WERI-Rb-1 (cell line): ENCODE measurements around the gene PIEZO2.

Experiments used
- DNase-seq: peaks from one replicate; pipeline ENCODE4 v3.0.0-alpha.2; 2020
- H3K27ac ChIP-seq: fragments of 250-450 bp; sonication (Bioruptor Pico); 2 replicates; pipeline ENCODE4 v1.5.1; 2020; ENCODE audit warnings: mild to moderate bottlenecking, moderate library complexity
- H3K27me3 ChIP-seq: fragments of 250-450 bp; sonication (Bioruptor Pico); 2 replicates; pipeline ENCODE4 v1.5.1; 2021; ENCODE audit warnings: mild to moderate bottlenecking, low read depth, moderate library complexity; ENCODE audit not compliant: insufficient read depth, severe bottlenecking
- H3K36me3 ChIP-seq: fragments of 250-450 bp; sonication (Bioruptor Pico); 2 replicates; pipeline ENCODE4 v1.5.1; 2020; ENCODE audit warnings: mild to moderate bottlenecking, moderate library complexity
- H3K4me3 ChIP-seq: 2 replicates; pipeline ENCODE4 v1.5.1; 2011; ENCODE audit warnings: low read depth, mild to moderate bottlenecking, control low read depth, low read length
- H3K9me3 ChIP-seq: fragments of 250-450 bp; sonication (Bioruptor Pico); 2 replicates; pipeline ENCODE4 v1.5.1; 2021; ENCODE audit warnings: mild to moderate bottlenecking, moderate library complexity; ENCODE audit not compliant: severe bottlenecking
- TF ChIP-seq, protein P1 (sequence below): IDR thresholded peaks from 2 replicates; pipeline ENCODE4 v1.5.1; 2011; ENCODE audit warnings: low read depth, mild to moderate bottlenecking, control low read depth, inconsistent platforms, low read length

PIEZO2 gene

DNA sequence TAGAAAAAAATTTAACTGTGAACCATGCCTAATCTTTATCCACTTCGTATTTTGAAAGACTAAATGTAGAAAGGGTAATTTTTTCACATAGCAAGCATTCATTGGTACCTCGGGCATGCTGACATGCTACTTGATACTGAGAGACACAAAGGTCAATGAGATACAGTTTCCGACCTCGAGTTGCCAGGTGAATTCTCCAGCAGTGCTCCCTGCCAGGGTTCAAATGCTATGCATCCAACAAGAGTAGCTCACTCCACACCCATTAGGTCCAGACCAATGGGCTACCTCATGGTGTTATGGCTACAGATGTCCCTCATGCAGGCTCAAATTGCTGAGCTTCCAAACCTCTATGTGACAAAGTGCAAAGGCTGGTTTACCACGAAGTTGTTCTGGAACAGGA, 305.8 kb downstream of the PIEZO2 start:
- H3K9me3 ChIP-seq, result no peaks in the 10 kb centered on the region
- no peaks in the 10 kb centered on the region for H3K36me3 ChIP-seq
- no peak overlapping the region for H3K4me3 ChIP-seq
- DNase-seq, result no peak
- no peak overlapping the region for H3K27ac ChIP-seq
- TF ChIP-seq, protein P1, sequence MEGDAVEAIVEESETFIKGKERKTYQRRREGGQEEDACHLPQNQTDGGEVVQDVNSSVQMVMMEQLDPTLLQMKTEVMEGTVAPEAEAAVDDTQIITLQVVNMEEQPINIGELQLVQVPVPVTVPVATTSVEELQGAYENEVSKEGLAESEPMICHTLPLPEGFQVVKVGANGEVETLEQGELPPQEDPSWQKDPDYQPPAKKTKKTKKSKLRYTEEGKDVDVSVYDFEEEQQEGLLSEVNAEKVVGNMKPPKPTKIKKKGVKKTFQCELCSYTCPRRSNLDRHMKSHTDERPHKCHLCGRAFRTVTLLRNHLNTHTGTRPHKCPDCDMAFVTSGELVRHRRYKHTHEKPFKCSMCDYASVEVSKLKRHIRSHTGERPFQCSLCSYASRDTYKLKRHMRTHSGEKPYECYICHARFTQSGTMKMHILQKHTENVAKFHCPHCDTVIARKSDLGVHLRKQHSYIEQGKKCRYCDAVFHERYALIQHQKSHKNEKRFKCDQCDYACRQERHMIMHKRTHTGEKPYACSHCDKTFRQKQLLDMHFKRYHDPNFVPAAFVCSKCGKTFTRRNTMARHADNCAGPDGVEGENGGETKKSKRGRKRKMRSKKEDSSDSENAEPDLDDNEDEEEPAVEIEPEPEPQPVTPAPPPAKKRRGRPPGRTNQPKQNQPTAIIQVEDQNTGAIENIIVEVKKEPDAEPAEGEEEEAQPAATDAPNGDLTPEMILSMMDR, result no peak
- peaks cover 5% of the 10 kb centered on the region for H3K27me3 ChIP-seq

DNA sequence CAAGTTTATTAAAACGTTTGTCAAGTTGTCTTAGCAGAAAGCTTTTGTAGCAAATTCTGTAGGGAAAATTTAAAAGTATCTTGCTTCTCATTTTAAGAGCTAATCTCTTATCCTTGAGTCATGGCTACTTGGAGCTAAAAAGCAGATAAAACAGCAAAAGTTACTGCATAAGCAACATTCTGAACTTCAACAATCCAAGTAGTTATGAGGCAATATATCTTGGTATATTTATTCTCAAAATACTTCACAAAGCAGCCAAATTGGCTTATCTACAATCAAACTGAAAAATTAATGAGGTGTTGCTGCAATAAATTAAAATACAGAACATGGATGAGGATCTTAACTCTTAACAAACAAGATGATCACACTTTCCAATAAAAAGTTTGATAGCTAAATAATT, 306.5 kb downstream of the PIEZO2 start:
- Histone ChIP-seq H3K9me3 (no peaks in the 10 kb centered on the region), H3K27ac (no peak overlapping the region), H3K4me3 (no peak overlapping the region), H3K36me3 (no peaks in the 10 kb centered on the region), H3K27me3 (peaks cover 5% of the 10 kb centered on the region)
- no peak for DNase-seq
- TF ChIP-seq, protein P1, result no peak

DNA sequence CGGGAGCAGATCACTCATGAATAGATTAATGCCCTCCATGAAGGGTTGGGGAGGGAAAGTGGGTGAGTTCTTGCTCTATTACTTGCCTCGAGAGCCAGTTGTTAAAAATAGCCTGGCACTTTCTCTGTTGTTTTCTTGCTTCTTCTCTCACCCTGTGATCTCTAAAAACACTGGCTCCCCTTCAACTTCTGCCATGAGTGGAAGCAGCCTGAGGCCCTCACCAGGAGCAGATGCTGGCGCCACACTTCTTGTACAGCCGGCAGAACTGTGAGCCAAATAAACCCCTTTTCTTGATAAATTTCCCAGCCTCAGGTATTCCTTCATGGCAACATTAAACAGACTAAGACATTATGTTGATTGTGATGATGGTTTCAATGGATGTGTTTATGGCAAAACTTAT, 307.0 kb downstream of the PIEZO2 start:
- TF ChIP-seq, protein P1, result no peak
- Histone ChIP-seq H3K9me3 (no peaks in the 10 kb centered on the region), H3K36me3 (no peaks in the 10 kb centered on the region), H3K4me3 (no peak overlapping the region), H3K27me3 (peaks cover 3% of the 10 kb centered on the region), H3K27ac (no peak overlapping the region)
- DNase-seq, result no peak

DNA sequence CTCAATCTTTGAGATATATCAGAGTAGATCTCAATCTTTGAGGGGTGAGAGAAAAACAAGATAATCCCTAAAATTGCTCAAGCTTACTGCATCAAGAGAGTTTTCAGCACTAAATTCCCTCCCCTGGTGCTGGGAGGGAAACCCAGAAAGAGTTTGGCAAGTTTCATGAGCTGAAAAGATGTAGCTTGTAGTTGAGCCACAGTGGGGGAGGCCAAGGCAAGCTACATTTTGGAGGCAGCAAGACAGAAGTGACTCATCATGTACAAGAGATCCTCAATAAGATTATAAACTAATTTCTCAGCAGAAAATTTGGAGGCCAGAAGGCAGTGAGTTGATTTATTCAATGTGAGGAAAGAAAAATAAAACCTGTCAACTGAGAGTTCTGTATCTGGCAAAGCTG, 308.2 kb downstream of the PIEZO2 start:
- no peak overlapping the region for H3K4me3 ChIP-seq
- DNase-seq, result no peak
- no peaks in the 10 kb centered on the region for H3K36me3 ChIP-seq

DNA sequence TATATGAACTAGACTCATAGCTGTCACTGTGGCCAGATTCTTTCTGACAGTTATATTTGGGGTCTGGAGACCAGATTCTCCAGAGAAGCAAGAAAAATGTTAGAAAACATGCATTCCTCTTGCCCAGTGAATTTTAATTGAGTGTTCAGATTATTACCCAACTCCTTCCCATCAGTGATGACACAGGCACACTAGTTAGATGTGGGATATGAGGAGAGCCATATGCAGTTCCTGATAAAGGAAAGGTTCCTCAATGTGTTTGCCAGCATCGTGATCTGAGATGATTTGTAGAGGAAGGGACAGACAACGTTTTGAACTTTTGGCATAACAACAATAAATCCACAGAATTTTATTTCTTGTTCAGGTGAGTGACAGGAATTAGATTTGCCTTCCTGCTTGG, 308.6 kb downstream of the PIEZO2 start:
- Histone ChIP-seq H3K36me3 (no peaks in the 10 kb centered on the region), H3K9me3 (no peaks in the 10 kb centered on the region), H3K27ac (no peak overlapping the region), H3K27me3 (no peaks in the 10 kb centered on the region), H3K4me3 (no peak overlapping the region)
- DNase-seq, result no peak
- TF ChIP-seq, protein P1, result no peak

More for the DNA sequence above, 308.2 kb downstream of the PIEZO2 start:
- Histone ChIP-seq H3K9me3 (no peaks in the 10 kb centered on the region), H3K27me3 (no peaks in the 10 kb centered on the region), H3K27ac (no peak overlapping the region)
- TF ChIP-seq, protein P1, result no peak

DNA sequence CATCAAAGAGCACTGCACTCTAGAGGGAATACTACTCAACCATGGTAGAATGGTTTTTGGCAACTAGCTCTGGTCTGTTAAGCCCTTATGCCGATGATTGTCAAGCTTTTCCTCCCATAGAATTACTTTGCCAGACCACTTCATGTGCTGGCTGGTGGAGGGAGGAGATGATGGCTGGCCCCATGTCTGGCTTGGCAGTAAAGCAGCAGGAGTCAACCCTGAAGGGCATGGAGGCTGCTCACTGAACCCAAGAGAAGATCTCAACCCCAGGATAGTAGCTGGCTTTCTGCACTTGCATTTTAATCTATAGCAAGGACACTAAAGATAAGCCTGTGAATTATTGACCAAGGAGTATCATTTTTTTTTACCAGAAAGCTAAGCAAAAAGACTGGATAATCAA, 309.9 kb downstream of the PIEZO2 start:
- DNase-seq, result no peak
- Histone ChIP-seq H3K9me3 (no peaks in the 10 kb centered on the region), H3K36me3 (no peaks in the 10 kb centered on the region), H3K27me3 (no peaks in the 10 kb centered on the region), H3K27ac (no peak overlapping the region), H3K4me3 (no peak overlapping the region)
- TF ChIP-seq, protein P1, result no peak
